Thyroid gland (tissue), 4 donors: ENCODE measurements around the gene ZDHHC9. TPM values are rescaled to one million over a fixed set of nuclear protein-coding genes. Genes with fewer than 3 reads are reported as not detected.

ENCODE experiments used
- DNase-seq, 2 donors: peaks; one replicate each; pipeline ENCODE4 v3.0.0-alpha.2; 2019
- H3K27ac ChIP-seq, 3 donors: fragments of 200-600 bp; sonication (generic); 1 replicate in 2 of 3; 2 replicates in 1 of 3; pipeline ENCODE4 v1.5.1; 2016 to 2019; ENCODE audit warnings: mild to moderate bottlenecking in 1 of 3, moderate library complexity in 1 of 3
- H3K27me3 ChIP-seq: fragments of 200-600 bp; sonication (generic); one replicate; pipeline ENCODE4 v1.5.1; 2019
- H3K36me3 ChIP-seq, 2 donors: fragments of 200-600 bp; sonication (generic); one replicate each; pipeline ENCODE4 v1.5.1; 2016 to 2019
- H3K4me1 ChIP-seq, 2 donors: fragments of 200-600 bp; sonication (generic); one replicate each; pipeline ENCODE4 v1.5.1; 2017 to 2019
- H3K4me3 ChIP-seq, 3 donors: fragments of 200-600 bp; sonication (generic); replicated peaks in 1 of 3; 1 replicate in 2 of 3; 2 replicates in 1 of 3; pipeline ENCODE4 v1.5.1; 2016; ENCODE audit warnings: mild to moderate bottlenecking in 1 of 3
- H3K9me3 ChIP-seq: fragments of 200-600 bp; sonication (generic); one replicate; pipeline ENCODE4 v1.5.1; 2017
- POLR2A ChIP-seq, 2 donors: fragments of 450-650 bp; IDR thresholded peaks; one replicate each; pipeline ENCODE4 v1.6.1; 2017; ENCODE audit warnings: antibody characterized with exemption in 2 of 2, mild to moderate bottlenecking in 2 of 2, moderate library complexity in 1 of 2
- WGBS, 2 donors: methylation state at CpG; one replicate each; pipeline ENCODE4 v1.1.5; 2017; 5-methylcytosine and 5-hydroxymethylcytosine counted together
- intact Hi-C: fragments of 100-400 bp; cut with DNase I; formaldehyde crosslinking; loops from one replicate; pipeline ENCODE4 v1.15.1; 2023
- total RNA-seq, 4 donors: library from RNA; depleted of rRNA; stranded (reverse); fragments of >200 nt; gene quantifications; one replicate each; pipeline ENCODE4 v1.2.3, GENCODE V29; 2016
- TF ChIP-seq, protein P1 (sequence below), 6 experiments: fragments of 200-600 bp in 3 of 6; fragments of 450-650 bp in 3 of 6; sonication (generic) in 3 of 6; IDR thresholded peaks; one replicate each; pipeline ENCODE4 v1.5.1; 2016 to 2019; ENCODE audit warnings: antibody characterized with exemption in 6 of 6, mild to moderate bottlenecking in 2 of 6, inconsistent platforms in 1 of 6, moderate library complexity in 1 of 6

ZDHHC9 gene
- total RNA-seq, 4 donors from 2014 or later = 19.7 to 35.6 (median 25.3) TPM

DNA sequence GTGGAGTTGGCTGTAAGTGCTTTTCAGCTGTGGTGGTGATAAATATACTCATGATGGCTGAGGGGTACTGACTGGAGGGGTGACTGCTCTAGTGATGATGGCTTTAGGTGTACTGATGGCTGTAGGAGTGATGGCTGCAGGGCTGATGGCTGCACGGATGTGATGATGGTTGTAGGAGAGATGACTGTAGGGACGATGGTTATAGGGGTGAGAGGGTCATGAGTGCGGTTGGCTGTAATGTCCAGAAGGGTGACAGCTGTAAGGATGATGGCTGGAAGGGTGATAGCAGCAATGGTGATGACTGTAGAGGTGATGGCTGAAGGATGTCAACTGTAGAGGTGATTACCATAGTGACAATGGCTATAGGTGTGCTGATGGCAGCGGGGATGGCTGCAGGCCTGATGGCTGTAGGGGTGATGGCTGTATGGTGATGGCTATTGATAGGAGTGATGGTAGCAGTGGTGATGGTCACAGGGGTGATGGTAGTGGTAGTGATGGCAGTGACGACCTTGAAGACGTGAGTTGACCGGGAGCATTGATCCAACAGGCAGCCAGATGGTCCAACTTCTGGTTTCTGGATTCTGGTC is 64.5 kb downstream of the ZDHHC9 start:
- H3K27ac ChIP-seq = no peak overlapping the region
- no peaks in the 10 kb centered on the region for H3K36me3 ChIP-seq
- no peaks in the 10 kb centered on the region for H3K4me1 ChIP-seq
- DNase-seq = no peak
- intact Hi-C loops = no loop called here
- TF ChIP-seq, protein P1, sequence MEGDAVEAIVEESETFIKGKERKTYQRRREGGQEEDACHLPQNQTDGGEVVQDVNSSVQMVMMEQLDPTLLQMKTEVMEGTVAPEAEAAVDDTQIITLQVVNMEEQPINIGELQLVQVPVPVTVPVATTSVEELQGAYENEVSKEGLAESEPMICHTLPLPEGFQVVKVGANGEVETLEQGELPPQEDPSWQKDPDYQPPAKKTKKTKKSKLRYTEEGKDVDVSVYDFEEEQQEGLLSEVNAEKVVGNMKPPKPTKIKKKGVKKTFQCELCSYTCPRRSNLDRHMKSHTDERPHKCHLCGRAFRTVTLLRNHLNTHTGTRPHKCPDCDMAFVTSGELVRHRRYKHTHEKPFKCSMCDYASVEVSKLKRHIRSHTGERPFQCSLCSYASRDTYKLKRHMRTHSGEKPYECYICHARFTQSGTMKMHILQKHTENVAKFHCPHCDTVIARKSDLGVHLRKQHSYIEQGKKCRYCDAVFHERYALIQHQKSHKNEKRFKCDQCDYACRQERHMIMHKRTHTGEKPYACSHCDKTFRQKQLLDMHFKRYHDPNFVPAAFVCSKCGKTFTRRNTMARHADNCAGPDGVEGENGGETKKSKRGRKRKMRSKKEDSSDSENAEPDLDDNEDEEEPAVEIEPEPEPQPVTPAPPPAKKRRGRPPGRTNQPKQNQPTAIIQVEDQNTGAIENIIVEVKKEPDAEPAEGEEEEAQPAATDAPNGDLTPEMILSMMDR (IDR thresholded peaks at IDR 0.05) = no peak
- no peak for TF ChIP-seq POLR2A (IDR thresholded peaks at IDR 0.05)
- H3K4me3 ChIP-seq = no peak overlapping the region
- 92 to 94% methylated on average over 7 of the region's 7 CpGs for WGBS, 2 donors
- no peaks in the 10 kb centered on the region for H3K9me3 ChIP-seq
- no peaks in the 10 kb centered on the region for H3K27me3 ChIP-seq

DNA sequence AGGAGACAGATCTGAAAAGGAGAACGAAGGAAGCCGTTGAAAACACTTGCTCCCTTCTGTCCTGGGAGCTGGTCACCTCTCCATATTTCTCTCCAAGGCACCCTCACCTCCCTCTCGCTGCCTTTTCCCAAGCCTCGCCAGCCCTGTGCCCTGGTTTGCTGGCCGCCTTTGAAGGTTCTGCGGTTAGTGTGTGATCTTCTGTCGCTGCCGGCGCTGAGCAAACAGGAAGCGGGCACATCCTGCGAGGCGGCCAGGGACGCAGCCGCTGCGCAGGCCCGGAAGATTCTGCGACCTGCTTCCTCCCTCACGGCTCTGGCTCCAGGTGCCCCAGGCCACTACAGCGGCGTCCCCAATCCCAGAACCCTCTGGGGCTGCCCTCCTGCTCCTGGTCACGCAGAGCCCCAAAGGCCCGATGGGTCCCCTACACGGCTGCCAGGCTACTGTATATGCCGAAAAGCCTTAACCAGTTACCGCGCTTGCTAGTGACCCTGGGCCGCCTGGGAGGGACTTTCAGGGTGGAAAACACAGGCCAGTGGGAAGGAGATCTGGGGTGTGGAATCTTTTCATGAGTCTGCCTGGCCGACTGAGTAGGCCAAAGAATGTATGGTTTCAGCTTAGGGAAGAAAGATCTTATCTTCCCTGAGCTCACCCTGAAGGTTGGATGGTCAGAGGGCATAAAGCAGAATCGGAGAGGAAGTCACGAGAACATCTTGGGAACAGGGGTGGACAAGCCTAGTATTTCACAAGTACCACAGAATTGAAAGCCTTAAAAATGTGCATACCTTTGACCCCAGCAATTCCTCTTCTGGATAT is 66.3 kb downstream of the ZDHHC9 start:
- H3K9me3 ChIP-seq = no peaks in the 10 kb centered on the region
- peak; percentile 13 to 25 for DNase-seq
- no peaks in the 10 kb centered on the region for H3K36me3 ChIP-seq
- H3K4me3 ChIP-seq = no peak overlapping the region
- 46 to 64% methylated on average over 12 to 26 of the region's 30 CpGs for WGBS, 2 donors
- H3K4me1 ChIP-seq = no peaks in the 10 kb centered on the region
- intact Hi-C loops = no loop called here
- peak overlapping the region in 1 of 3 donors; percentile 27 for H3K27ac ChIP-seq
- TF ChIP-seq, protein P1 (IDR thresholded peaks at IDR 0.05) = no peak
- no peaks in the 10 kb centered on the region for H3K27me3 ChIP-seq

DNA sequence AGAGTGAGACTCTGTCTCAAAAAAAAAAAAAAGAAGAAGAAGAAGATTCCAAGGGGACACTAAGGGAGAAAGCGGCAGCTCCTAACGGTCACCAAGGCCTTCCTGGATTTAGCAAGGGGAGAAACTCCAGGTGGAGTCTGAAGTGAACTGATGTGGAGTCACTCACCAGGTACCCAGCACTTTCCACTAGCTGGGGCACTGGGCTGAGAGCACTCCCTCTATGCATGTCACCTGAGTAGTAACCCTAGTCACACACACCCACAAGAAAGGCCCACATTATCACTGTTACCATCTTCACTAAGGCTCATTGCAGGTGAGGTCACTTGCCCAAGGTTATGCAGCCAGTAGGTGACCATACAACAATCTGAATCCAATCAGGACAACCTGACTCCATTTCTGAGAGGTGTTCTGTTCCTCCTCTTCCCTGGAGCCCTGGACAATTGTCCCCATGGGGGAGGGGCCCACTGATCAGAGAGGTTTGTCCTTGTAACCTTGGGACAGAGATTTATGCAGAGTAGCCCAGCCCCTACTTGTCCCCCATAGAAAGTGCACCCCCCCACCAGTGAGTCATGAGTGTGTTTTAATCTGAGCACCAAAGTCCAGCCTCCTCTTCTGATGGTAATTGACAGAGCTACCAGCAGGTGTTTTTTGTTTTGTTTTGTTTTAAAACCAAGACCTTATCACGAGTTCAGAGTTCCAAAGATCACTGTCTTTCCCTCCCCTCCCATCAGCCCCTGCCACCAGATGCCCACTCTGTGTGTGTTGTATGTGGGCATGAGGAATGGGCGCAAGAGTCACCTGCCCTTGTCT is 69.8 kb downstream of the ZDHHC9 start:
- Histone ChIP-seq H3K27me3 (no peaks in the 10 kb centered on the region), H3K4me3 (no peak overlapping the region), H3K4me1 (no peaks in the 10 kb centered on the region), H3K36me3 (no peaks in the 10 kb centered on the region), H3K9me3 (no peaks in the 10 kb centered on the region), H3K27ac (no peak overlapping the region)
- WGBS, 2 donors = 92 to 98% methylated on average over 4 of the region's 4 CpGs
- DNase-seq = no peak
- intact Hi-C loops = no loop called here
- TF ChIP-seq, protein P1 (IDR thresholded peaks at IDR 0.05) = no peak
- TF ChIP-seq POLR2A (IDR thresholded peaks at IDR 0.05) = no peak

DNA sequence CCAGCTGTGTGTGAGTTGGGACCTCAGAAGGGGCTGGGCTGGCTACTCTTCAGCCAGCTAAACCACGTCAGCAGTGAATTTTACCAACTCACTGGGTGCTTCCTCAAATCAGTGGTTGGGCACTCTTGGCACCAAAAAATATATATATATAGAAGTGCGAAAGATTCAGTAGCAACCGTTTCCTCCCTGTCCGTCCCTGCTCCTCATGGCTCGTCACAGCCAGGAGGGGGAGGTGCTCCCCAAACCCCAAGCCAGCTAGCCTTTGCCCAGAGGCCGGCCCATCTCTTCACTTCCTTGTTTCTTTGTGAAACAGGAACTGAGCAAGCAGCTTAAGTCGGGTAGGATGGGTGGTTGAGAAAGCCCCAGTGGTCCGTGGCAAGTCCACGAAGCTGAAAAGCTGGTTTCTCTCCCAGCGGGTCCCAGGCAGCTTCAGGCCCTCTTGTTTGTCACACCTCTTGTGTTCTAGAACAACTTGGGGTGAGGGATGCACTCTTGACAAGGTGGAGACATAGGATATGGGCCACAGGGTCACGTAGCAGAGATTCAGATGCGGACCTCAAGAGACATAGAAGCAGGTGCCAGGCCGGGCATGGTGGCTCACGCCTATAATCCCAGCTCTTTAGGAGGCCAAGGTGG is 70.8 kb downstream of the ZDHHC9 start:
- H3K27me3 ChIP-seq = no peaks in the 10 kb centered on the region
- no peaks in the 10 kb centered on the region for H3K9me3 ChIP-seq
- WGBS, 2 donors = 76 to 88% methylated on average over 6 to 7 of the region's 14 CpGs
- TF ChIP-seq, protein P1 (IDR thresholded peaks at IDR 0.05) = no peak
- TF ChIP-seq POLR2A (IDR thresholded peaks at IDR 0.05) = no peak
- no peaks in the 10 kb centered on the region for H3K4me1 ChIP-seq
- intact Hi-C loops = no loop called here
- DNase-seq = peak in 1 of 2 donors; percentile 8
- no peak overlapping the region for H3K4me3 ChIP-seq
- H3K36me3 ChIP-seq = no peaks in the 10 kb centered on the region
- H3K27ac ChIP-seq = no peak overlapping the region
